ENCODE results near the gene PLPP1.

Gene PLPP1

GRCh38 chr5:55441954-55442353, 92.8 kb downstream of the PLPP1 start:
- Histone ChIP-seq H3K27me3 (ENCODE audit: insufficient read depth, poor library complexity, severe bottlenecking) (no peaks in the 10 kb centered on the region), H3K4me3 (replicated peaks; ENCODE audit: insufficient read depth, low read length) (no peak overlapping the region), H3K27ac (replicated peaks) (no peak overlapping the region)
- no peak for DNase-seq (ENCODE audit: low read depth in 1 of 2, low spot score in 1 of 2)
- no peak for TF ChIP-seq CTCF (IDR thresholded peaks at IDR 0.05; ENCODE audit: insufficient read depth, low read length)
- no peak for TF ChIP-seq SPI1 (IDR thresholded peaks at IDR 0.05; ENCODE audit: borderline replicate concordance, low read depth)
- TF ChIP-seq REST (IDR thresholded peaks at IDR 0.05; ENCODE audit: insufficient replicate concordance, low read depth): no peak
- no peak for TF ChIP-seq GABPA (IDR thresholded peaks at IDR 0.05; ENCODE audit: low read depth)
- no peak for TF ChIP-seq POLR2AphosphoS5 (IDR thresholded peaks at IDR 0.05; ENCODE audit: low read depth)

GRCh38 chr5:55441107-55441771, 93.5 kb downstream of the PLPP1 start:
- H3K27ac ChIP-seq (replicated peaks): no peak overlapping the region

More at GRCh38 chr5:55441107-55441771, 93.5 kb downstream of the PLPP1 start:
- no peak for DNase-seq (ENCODE audit: low read depth in 1 of 2, low spot score in 1 of 2)
- TF ChIP-seq GABPA (IDR thresholded peaks at IDR 0.05; ENCODE audit: low read depth) (no peak), CTCF (IDR thresholded peaks at IDR 0.05; ENCODE audit: insufficient read depth, low read length) (no peak), SPI1 (IDR thresholded peaks at IDR 0.05; ENCODE audit: borderline replicate concordance, low read depth) (no peak), POLR2AphosphoS5 (IDR thresholded peaks at IDR 0.05; ENCODE audit: low read depth) (no peak), REST (IDR thresholded peaks at IDR 0.05; ENCODE audit: insufficient replicate concordance, low read depth) (no peak)
- H3K27me3 ChIP-seq (ENCODE audit: insufficient read depth, poor library complexity, severe bottlenecking): no peaks in the 10 kb centered on the region
- H3K4me3 ChIP-seq (replicated peaks; ENCODE audit: insufficient read depth, low read length): no peak overlapping the region
